ENCODE results near the gene HSD11B1L. TPM values are rescaled to one million over a fixed set of nuclear protein-coding genes. Genes with fewer than 3 reads are reported as not detected.

HSD11B1L gene
- total and polyA plus RNA-seq, 7 donors = 4.2 to 37.1 (median 19.9) TPM

DNA sequence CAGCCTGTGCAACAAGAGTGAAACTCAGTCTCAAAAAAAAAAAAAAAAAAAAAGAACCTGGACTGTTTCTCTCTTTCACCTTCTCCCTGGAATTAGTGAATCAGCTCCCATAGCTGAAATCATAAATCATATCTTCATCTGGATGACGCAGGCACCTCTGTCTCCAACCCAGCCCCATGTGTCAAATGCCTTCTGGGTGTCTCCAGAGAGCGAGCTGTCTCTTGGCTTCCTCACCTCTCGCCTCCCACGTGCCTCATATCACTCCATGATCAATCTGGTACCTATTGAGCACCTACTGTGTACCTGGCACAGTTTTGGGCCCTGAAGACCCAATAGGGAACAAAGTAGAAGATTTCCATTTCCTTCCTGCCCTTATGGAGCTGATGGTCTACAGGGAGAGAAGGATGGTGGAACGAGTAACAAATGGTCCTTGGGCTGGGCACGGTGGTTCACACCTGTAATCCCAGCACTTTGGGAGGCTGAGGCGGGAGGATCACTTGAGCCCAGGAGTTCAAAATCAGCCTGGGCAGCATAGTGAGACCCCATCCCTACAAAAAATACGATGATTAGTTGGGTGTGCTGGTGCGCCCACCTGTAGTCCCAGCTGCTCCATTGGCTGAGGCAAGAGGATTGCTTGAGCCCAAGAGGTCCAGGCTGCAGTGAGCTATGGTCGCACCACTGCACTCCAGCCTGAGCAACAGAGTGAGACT is 2.5 kb downstream of the HSD11B1L start:
- no peak for DNase-seq
- peaks cover 0 to 2% (median under 1%) of the 10 kb centered on the region in 4 donors for H3K36me3 ChIP-seq
- intact Hi-C loops (cut with DNase I) = no loop called here
- 93 to 96% methylated on average over 10 of the region's 10 CpGs for WGBS, 2 donors
- H3K4me3 ChIP-seq = no peak overlapping the region
- peaks cover 0 to 35% (median 25%) of the 10 kb centered on the region in 4 donors for H3K4me1 ChIP-seq
- H3K27ac ChIP-seq = no peak overlapping the region
- no peak for TF ChIP-seq POLR2AphosphoS5 (IDR thresholded peaks at IDR 0.05)
- TF ChIP-seq POLR2A (IDR thresholded peaks at IDR 0.05) = no peak
- TF ChIP-seq, protein P1, sequence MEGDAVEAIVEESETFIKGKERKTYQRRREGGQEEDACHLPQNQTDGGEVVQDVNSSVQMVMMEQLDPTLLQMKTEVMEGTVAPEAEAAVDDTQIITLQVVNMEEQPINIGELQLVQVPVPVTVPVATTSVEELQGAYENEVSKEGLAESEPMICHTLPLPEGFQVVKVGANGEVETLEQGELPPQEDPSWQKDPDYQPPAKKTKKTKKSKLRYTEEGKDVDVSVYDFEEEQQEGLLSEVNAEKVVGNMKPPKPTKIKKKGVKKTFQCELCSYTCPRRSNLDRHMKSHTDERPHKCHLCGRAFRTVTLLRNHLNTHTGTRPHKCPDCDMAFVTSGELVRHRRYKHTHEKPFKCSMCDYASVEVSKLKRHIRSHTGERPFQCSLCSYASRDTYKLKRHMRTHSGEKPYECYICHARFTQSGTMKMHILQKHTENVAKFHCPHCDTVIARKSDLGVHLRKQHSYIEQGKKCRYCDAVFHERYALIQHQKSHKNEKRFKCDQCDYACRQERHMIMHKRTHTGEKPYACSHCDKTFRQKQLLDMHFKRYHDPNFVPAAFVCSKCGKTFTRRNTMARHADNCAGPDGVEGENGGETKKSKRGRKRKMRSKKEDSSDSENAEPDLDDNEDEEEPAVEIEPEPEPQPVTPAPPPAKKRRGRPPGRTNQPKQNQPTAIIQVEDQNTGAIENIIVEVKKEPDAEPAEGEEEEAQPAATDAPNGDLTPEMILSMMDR (IDR thresholded peaks at IDR 0.05) = no peak
- TF ChIP-seq EP300 (IDR thresholded peaks at IDR 0.05) = no peak
- H3K27me3 ChIP-seq = no peaks in the 10 kb centered on the region
- no peaks in the 10 kb centered on the region for H3K9me3 ChIP-seq

DNA sequence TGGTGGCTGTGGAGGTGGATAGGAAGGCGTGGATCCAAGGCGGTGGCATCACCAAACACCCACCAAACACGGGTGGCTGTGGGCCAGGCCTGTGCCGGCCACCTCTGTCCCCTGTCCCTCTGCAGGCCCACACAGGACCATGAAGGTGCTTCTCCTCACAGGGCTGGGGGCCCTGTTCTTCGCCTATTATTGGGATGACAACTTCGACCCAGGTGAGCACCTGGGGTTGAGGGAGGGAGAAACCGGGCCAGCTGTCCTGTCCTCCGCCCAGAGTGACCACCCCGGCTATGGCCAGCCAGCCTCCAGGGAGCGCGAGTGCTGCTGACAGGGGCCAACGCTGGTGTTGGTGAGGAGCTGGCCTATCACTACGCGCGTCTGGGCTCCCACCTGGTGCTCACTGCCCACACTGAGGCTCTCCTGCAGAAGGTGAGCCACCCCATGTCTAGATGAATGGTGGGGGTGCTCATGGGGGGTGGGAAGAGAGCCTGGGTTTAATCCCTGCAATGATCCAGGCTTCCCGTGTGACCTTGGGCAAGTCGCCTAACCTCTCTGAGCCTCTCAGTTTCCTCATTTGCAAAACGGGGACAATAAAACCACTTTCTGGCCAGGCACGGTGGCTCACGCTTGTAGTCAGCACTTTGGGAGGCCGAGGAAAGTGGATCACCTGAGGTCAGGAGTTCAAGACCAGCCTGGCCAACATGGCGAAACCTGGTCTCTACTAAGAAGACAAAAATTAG is 4.0 kb downstream of the HSD11B1L start:
- whole genome bisulfite sequencing, 2 donors = 86 to 93% methylated on average over 22 of the region's 22 CpGs
- TF ChIP-seq POLR2AphosphoS5 (IDR thresholded peaks at IDR 0.05) = no peak
- TF ChIP-seq, protein P1 (IDR thresholded peaks at IDR 0.05) = no peak
- no peak for TF ChIP-seq POLR2A (IDR thresholded peaks at IDR 0.05)
- no peak for TF ChIP-seq EP300 (IDR thresholded peaks at IDR 0.05)
- no peaks in the 10 kb centered on the region for H3K27me3 ChIP-seq
- no peaks in the 10 kb centered on the region for H3K36me3 ChIP-seq
- H3K9me3 ChIP-seq = no peaks in the 10 kb centered on the region
- no peak overlapping the region for H3K4me3 ChIP-seq
- no peak for DNase-seq
- H3K4me1 ChIP-seq = peaks cover 0 to 25% (median 17%) of the 10 kb centered on the region in 4 donors
- intact Hi-C loops (cut with DNase I) = no loop called here
- H3K27ac ChIP-seq = no peak overlapping the region

GRCh38 chr19:5686326-5686646 is 5.5 kb downstream of the HSD11B1L start:
- intact Hi-C loops (cut with DNase I) = no loop called here
- no peak for DNase-seq
- H3K36me3 ChIP-seq = no peaks in the 10 kb centered on the region
- H3K27ac ChIP-seq = peak overlapping the region; percentile 71 to 93 (median 84)
- no peaks in the 10 kb centered on the region for H3K9me3 ChIP-seq
- no peaks in the 10 kb centered on the region for H3K27me3 ChIP-seq
- H3K4me3 ChIP-seq = peak overlapping the region; percentile 42 to 65 (median 52)
- WGBS, 2 donors = 20 to 28% methylated on average over 16 of the region's 16 CpGs
- H3K4me1 ChIP-seq = peaks cover 0 to 28% (median 22%) of the 10 kb centered on the region in 4 donors
- no peak for TF ChIP-seq EP300 (IDR thresholded peaks at IDR 0.05)
- TF ChIP-seq, protein P1 (IDR thresholded peaks at IDR 0.05) = no peak
- no peak for TF ChIP-seq POLR2A (IDR thresholded peaks at IDR 0.05)
- no peak for TF ChIP-seq POLR2AphosphoS5 (IDR thresholded peaks at IDR 0.05)

DNA sequence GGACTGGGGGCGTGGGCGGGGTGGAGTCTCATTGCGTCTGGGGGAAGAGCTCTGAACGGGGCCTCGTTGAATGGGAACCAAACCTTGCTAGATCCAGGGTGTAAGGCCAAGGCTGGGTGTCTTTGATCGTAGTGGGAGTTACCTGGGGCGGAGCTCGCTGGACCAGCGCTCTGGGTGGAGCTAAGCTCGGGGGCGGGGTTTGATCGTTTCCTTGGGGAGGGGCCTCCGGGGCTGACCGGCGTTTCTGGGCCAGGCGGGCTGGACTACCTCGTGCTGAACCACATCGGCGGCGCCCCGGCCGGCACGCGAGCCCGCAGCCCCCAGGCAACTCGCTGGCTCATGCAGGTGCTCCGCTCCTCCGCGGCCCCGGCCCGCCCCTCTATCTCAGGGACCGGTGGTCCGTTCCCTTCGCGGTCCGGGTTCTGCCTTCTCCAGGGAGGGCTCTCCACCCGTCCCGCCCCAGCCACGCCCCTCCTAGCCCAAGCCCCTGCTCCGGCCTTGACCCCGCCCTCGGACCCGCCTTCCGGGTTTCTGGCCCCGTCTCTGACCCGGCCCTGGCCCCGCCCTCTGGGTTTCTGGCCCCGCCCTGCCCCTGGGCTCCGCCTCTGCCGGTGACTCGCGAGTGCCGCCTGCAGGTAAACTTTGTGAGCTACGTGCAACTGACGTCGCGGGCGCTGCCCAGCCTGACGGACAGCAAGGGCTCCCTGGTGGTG is 6.0 kb downstream of the HSD11B1L start:
- H3K27ac ChIP-seq = peak overlapping the region; percentile 71 to 93 (median 84)
- DNase-seq = peak; percentile 98
- no peak for TF ChIP-seq EP300 (IDR thresholded peaks at IDR 0.05)
- TF ChIP-seq, protein P1 (IDR thresholded peaks at IDR 0.05) = peak in 3 of 4 experiments; percentile 72 to 83 (median 80)
- peak in 1 of 4 donors; percentile 4 for TF ChIP-seq POLR2AphosphoS5 (IDR thresholded peaks at IDR 0.05)
- peaks cover 0 to 30% (median 25%) of the 10 kb centered on the region in 4 donors for H3K4me1 ChIP-seq
- no peaks in the 10 kb centered on the region for H3K9me3 ChIP-seq
- peak overlapping the region; percentile 42 to 65 (median 52) for H3K4me3 ChIP-seq
- no peaks in the 10 kb centered on the region for H3K27me3 ChIP-seq
- intact Hi-C loops (cut with DNase I) = no loop called here
- WGBS, 2 donors = 1% methylated on average over 59 of the region's 59 CpGs
- peaks cover 0 to 4% (median 2%) of the 10 kb centered on the region in 4 donors for H3K36me3 ChIP-seq

All from sigmoid colon (tissue), 7 donors.